HS-5 (cell line): Measurements from ENCODE around the gene F9.

Experiments
- DNase-seq: peaks from one replicate; pipeline ENCODE4 v3.0.0-alpha.2; 2012; ENCODE audit warnings: low read depth

The F9 gene

GRCh38 chrX:139600105-139600504 lies 69.6 kb downstream of the F9 start:
- DNase-seq = no peak
